Small intestine (tissue), 16 donors: ENCODE data around the gene GABRB2. TPM values are rescaled to one million over a fixed set of nuclear protein-coding genes. Genes with fewer than 3 reads are reported as not detected.
A peak's percentile ranks its signal among the peaks of the same experiment; 100 is the strongest.

Experiments used
- DNase-seq, 2 donors: peaks; one replicate each; pipeline versions ENCODE4 v3.0.0 to v3.0.0-alpha.2; 2013
- FAIRE-seq: peaks from 2 replicates; lab custom pipeline; 2012; peaks lifted over from hg19 to GRCh38; lab: Jason Lieb, UNC
- H3K27ac ChIP-seq, 3 donors: one replicate each; pipeline ENCODE4 v1.5.1; 2013; ENCODE audit warnings: low read length in 2 of 3, mild to moderate bottlenecking in 2 of 3, control low read depth in 1 of 3, inconsistent platforms in 1 of 3, low read depth in 1 of 3, moderate library complexity in 1 of 3
- H3K27me3 ChIP-seq, 3 donors: one replicate each; pipeline ENCODE4 v1.6.1; 2013; ENCODE audit warnings: low read length in 3 of 3, inconsistent platforms in 1 of 3; ENCODE audit not compliant: control insufficient read depth in 3 of 3, insufficient read depth in 3 of 3
- H3K36me3 ChIP-seq, 3 donors: one replicate each; pipeline ENCODE4 v1.6.1; 2013; ENCODE audit warnings: low read length in 3 of 3, inconsistent platforms in 1 of 3, low read depth in 1 of 3, mild to moderate bottlenecking in 1 of 3, moderate library complexity in 1 of 3; ENCODE audit not compliant: control insufficient read depth in 3 of 3, insufficient read depth in 2 of 3
- H3K4me1 ChIP-seq, 3 donors: one replicate each; pipeline ENCODE4 v1.6.1; 2013; ENCODE audit warnings: low read length in 2 of 3, inconsistent platforms in 1 of 3, low read depth in 1 of 3, mild to moderate bottlenecking in 1 of 3, moderate library complexity in 1 of 3; ENCODE audit not compliant: control insufficient read depth in 3 of 3, insufficient read depth in 2 of 3
- H3K4me3 ChIP-seq, 3 donors: one replicate each; pipeline ENCODE4 v1.5.1; 2013; ENCODE audit warnings: low read length in 3 of 3, control low read depth in 1 of 3, inconsistent platforms in 1 of 3, low read depth in 1 of 3, mild to moderate bottlenecking in 1 of 3, moderate library complexity in 1 of 3
- H3K9me3 ChIP-seq, 2 donors: one replicate each; pipeline ENCODE4 v1.6.1; 2013; ENCODE audit warnings: low read depth in 1 of 2, low read length in 1 of 2; ENCODE audit not compliant: control insufficient read depth in 2 of 2, insufficient read depth in 1 of 2
- WGBS, 3 donors: extraction: QIAGEN DNeasy Blood & Tissue Kit; methylation state at CpG; one replicate each; pipeline ENCODE4 v1.1.7; 2013; 5-methylcytosine and 5-hydroxymethylcytosine counted together
- long read RNA-seq, 10 donors: transcript quantifications; one replicate each; lab custom pipeline, GENCODE V29; 2026
- polyA plus RNA-seq, 4 donors: library from polyadenylated mRNA; stranded (reverse) in 3 of 4; unstranded in 1 of 4; fragments of 200-250 nt in 3 of 4; fragments of 120-200 nt in 1 of 4; gene quantifications; one replicate each; pipeline versions ENCODE4 v1.2.1 to v1.2.3, GENCODE V29; 2013
- donor health status: healthy with polysubstance abuse.
- donor health status: control.
- donor health status: control.
- donor health status: Bipolar disorder and iron deficiency.
- donor health status: healthy.

The GABRB2 gene
- polyA plus RNA-seq, result 1 to 10 TPM in 2 of 4 donors, under 1 TPM in 2; 0.22 to 3.9 (median 0.68) TPM
- long read RNA-seq, donor 1, partial matches to known transcripts, result 0 of 1 reads
- long read RNA-seq, donor 1, other reads (novel, unspliced or antisense), result 0 of 1 reads
- long read RNA-seq, donor 2, result 0 reads
- long read RNA-seq, donor 3, result 0 reads
- long read RNA-seq, donor 4, result 0 reads
- long read RNA-seq, donor 5, result 0 reads
- long read RNA-seq, donor 6, result 0 reads
- long read RNA-seq, donor 7, result 0 reads
- long read RNA-seq, donor 8, result 0 reads
- long read RNA-seq, donor 9, result 0 reads
- long read RNA-seq, donor 10, result 0 reads

DNA sequence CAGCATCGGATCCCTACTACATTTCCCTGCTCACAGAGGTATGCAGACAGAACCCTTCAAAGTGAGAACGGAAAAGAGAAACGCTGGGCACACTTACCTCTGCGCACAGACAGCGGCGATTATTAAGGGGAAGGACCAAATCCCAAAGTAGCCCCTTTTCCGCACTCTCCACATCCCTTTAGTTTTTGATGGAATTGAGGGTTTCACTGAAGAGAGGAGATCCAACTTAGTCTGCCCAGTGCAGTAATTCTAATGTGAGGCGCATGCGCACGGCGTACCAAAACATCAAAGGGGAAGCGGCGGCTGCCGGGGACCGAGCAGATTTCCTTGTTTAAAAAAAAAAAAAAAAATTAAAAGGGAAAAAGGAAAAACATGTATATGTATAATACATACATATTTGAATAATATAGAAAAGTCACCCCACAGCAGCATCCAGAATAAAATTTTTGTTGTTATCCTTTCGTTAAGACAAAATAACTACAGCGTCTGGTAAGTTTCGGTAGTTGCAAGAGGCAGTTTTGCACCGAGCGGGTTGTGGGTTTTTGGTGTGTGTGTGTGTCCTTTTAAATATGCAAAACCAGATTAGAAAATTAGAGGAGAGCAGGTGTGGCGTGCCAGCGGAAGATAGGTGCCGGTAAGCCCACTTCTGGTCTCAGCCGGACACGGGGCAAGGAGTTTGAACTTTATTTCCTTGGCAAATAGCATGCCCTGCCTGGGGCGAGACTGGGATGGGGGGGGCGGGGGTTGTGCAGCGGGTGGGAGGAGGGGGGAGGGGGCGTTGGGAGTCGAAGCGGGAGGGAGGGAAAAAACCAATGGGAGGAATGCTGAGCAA is at the start of gene GABRB2:
Gene GABRB2 (minus strand): TSS at position 256 of the 832 bp plus-strand sequence. CDS start 82 bp downstream, at position 174.
- H3K4me1 ChIP-seq, result peaks cover 0 to 13% (median 0%) of the 10 kb centered on the region in 3 donors
- H3K36me3 ChIP-seq, result no peaks in the 10 kb centered on the region
- WGBS, 3 donors, result 1 to 4% (median 1%) methylated on average over 29 to 31 of the region's 31 CpGs
- peak; percentile 67 to 81 for DNase-seq
- FAIRE-seq, result no peak
- peak within 1 kb of the TSS in 1 of 3 donors; percentile 67 for H3K27ac ChIP-seq
- no peaks in the 10 kb centered on the region for H3K9me3 ChIP-seq
- H3K27me3 ChIP-seq, result peaks cover 0 to 30% (median 28%) of the 10 kb centered on the region in 3 donors
- peak within 1 kb of the TSS in 2 of 3 donors; percentile 57 to 69 for H3K4me3 ChIP-seq

DNA sequence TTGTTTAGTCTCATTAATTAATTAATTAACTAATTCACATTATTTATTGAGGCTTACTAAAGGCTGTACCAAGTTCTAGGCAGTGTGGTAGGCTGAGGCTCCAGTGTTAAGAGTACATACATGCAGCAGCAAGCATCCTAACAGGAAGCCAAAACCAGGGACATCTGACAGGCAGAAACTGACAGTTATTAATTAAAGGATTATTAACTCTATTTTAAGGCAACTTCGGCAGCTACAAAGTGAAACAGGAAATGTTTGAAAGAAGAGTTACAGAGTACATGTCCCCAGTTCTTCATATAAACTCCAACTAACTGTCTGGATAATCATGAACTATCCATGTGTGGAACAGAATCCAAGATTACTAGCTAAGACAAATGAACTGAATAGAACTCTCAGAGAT is 39.3 kb upstream of the GABRB2 start:
- Histone ChIP-seq H3K27me3 (no peaks in the 10 kb centered on the region), H3K9me3 (no peaks in the 10 kb centered on the region), H3K27ac (no peak overlapping the region), H3K4me1 (no peaks in the 10 kb centered on the region), H3K4me3 (no peak overlapping the region), H3K36me3 (no peaks in the 10 kb centered on the region)
- DNase-seq (no peak), FAIRE-seq (no peak)
- 3 to 13% (median 6%) methylated on average over 1 of the region's 1 CpG for WGBS, 3 donors

DNA sequence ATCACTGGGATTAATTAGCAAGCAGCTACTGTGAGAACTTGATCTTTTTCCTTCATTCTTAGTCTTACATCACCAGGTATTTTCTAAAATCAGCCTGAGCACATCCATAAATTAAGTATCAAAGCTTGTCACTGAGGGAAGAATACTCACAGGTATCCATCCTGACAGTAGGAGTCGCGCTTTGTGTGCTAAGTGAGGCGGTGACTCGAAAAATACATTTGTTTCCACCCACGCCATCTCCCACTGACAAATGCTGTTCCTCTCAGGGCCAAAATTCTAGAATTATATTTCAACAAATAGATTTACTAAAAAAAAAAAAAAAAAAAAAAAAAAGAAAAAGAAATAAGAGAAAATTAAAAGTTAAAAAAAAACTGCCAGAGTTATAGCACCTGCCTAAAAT is 34.1 kb upstream of the GABRB2 start:
- no peaks in the 10 kb centered on the region for H3K4me1 ChIP-seq
- 90 to 94% (median 93%) methylated on average over 5 of the region's 5 CpGs for WGBS, 3 donors
- no peak overlapping the region for H3K4me3 ChIP-seq
- FAIRE-seq, result no peak
- H3K36me3 ChIP-seq, result no peaks in the 10 kb centered on the region
- DNase-seq, result no peak
- no peaks in the 10 kb centered on the region for H3K27me3 ChIP-seq
- no peaks in the 10 kb centered on the region for H3K9me3 ChIP-seq
- no peak overlapping the region for H3K27ac ChIP-seq

DNA sequence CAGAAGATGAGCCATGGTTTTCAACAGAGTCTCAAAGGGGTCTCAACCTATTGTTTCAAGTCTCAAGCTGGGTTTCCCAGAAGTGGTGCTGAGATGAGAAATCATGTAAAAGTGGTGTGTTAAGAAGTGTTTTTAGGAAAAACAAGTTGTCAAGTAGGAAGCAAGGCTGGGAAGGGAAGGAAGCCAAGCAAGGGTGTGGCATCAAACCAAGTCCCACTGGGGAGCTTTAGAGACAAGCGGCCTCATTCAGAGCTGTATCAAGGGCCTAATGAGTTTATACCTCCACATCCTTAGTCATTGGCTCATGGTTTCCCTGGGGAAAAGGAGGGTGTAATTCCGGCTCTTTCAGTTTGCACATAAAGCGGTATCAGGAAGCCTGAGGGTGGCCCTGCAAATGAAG is 26.4 kb upstream of the GABRB2 start:
- Histone ChIP-seq H3K36me3 (no peaks in the 10 kb centered on the region), H3K4me3 (no peak overlapping the region), H3K27ac (no peak overlapping the region), H3K4me1 (no peaks in the 10 kb centered on the region), H3K27me3 (no peaks in the 10 kb centered on the region), H3K9me3 (no peaks in the 10 kb centered on the region)
- 75 to 82% (median 79%) methylated on average over 3 of the region's 3 CpGs for WGBS, 3 donors
- DNase-seq, result no peak
- no peak for FAIRE-seq

DNA sequence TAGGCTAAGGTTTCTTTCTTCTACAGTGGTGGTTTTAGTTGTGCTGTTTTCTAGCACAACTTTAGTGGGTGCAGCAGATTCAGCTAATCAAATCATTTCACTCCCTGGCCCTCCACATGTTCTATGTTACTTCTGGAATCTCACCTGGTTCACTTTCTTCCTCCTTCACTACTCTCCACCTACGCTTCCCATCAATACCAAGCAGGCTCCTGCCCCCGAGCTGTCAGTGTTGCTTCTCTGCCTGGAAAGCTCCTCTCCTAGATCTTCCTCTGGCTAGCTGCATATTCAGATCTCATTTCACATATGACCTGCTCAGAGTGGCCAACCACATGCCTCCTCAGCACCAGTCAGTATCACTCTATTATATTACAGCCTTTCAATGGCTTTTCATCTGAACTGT is 19.6 kb upstream of the GABRB2 start:
- WGBS, 3 donors, result 69 to 92% (median 75%) methylated on average over 2 of the region's 2 CpGs
- Histone ChIP-seq H3K27me3 (no peaks in the 10 kb centered on the region), H3K9me3 (no peaks in the 10 kb centered on the region), H3K4me1 (no peaks in the 10 kb centered on the region), H3K4me3 (no peak overlapping the region), H3K36me3 (no peaks in the 10 kb centered on the region), H3K27ac (no peak overlapping the region)
- FAIRE-seq, result no peak
- no peak for DNase-seq

DNA sequence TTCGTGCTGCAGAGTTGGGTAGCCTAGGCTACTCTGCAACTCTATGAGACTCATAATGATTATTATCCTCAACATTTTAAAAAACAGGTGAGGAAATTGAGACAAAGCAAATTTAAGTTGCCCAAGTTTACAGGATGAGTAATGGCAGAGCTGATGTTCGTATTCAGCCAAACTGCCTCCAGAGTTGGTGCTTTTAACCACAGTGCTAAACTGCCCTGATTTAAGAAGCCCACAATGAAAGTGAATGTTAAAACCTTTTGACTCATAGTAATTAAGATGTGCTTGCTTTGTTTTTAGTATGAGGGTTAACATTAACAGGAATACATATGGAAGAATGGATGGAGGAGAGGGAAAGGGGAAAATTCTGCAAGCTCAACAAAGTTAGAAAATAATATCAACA is 15.9 kb upstream of the GABRB2 start:
- no peaks in the 10 kb centered on the region for H3K4me1 ChIP-seq
- H3K36me3 ChIP-seq, result no peaks in the 10 kb centered on the region
- DNase-seq (no peak), FAIRE-seq (no peak)
- WGBS, 3 donors, result 54 to 69% (median 55%) methylated on average over 2 of the region's 2 CpGs
- H3K9me3 ChIP-seq, result no peaks in the 10 kb centered on the region
- H3K4me3 ChIP-seq, result no peak overlapping the region
- no peak overlapping the region for H3K27ac ChIP-seq
- H3K27me3 ChIP-seq, result no peaks in the 10 kb centered on the region

DNA sequence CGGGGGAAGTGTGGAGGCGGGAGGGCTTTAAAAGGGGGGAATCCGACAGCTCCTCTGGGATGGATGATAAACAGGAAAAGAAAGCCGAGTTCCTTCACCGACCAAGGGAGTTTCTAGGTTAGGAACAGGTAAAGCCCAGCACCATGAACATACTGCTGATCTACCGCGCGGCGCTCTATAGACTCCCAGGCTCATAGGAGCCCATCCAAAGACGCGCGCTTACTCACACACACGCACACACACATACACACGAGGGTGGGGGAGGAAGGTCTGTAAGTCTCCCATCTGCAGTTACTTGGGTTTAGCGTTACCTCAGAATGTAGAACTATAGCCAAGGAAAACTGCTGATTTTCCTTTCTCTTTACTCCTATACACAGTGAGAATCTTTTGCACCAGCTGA is 2.6 kb upstream of the GABRB2 start:
- WGBS, 3 donors, result 1 to 8% (median 6%) methylated on average over 15 of the region's 15 CpGs
- Histone ChIP-seq H3K27ac (no peak overlapping the region), H3K4me3 (peak overlapping the region in 2 of 3 donors; percentile 57 to 69), H3K4me1 (peaks cover 0 to 13% (median 0%) of the 10 kb centered on the region in 3 donors), H3K36me3 (no peaks in the 10 kb centered on the region), H3K27me3 (peaks cover 0 to 30% (median 28%) of the 10 kb centered on the region in 3 donors), H3K9me3 (no peaks in the 10 kb centered on the region)
- FAIRE-seq (no peak), DNase-seq (peak; percentile 7 to 44)

DNA sequence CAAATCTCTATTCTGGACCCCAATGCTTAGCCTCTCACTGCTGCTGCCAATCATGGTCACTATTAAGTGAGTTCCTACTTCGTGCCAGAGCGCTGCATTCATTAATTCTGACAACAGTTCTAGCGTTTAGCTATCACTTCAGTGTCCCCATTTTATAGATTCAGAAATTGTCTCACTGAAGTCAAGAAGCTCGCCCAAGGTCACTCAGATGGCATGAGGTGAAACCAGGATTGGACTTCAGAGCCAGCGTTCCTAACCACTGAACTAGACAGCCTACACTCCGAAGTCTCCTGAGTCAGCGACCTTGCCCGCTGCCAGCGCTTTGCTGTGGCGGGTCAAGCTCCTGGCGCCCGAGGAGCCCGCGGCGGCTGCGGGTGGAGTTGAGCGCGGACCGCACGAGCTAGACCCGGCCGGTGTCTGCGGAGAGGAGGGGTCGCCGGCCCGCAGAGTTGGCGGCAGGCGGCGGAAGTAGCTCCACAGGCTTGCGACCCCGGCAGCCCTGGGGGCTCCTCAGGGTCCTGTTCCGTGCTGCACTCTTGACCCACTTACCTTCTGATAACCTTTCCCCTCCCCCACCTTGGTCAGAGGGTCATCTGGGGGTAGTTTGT is 2.1 kb upstream of the GABRB2 start:
- H3K27ac ChIP-seq, result no peak overlapping the region
- no peaks in the 10 kb centered on the region for H3K9me3 ChIP-seq
- peaks cover 0 to 30% (median 28%) of the 10 kb centered on the region in 3 donors for H3K27me3 ChIP-seq
- H3K36me3 ChIP-seq, result no peaks in the 10 kb centered on the region
- peak; percentile 45 to 51 for DNase-seq
- WGBS, 3 donors, result 2 to 6% (median 4%) methylated on average over 32 of the region's 32 CpGs
- FAIRE-seq, result no peak
- peak overlapping the region in 2 of 3 donors; percentile 57 to 69 for H3K4me3 ChIP-seq
- H3K4me1 ChIP-seq, result peaks cover 0 to 13% (median 0%) of the 10 kb centered on the region in 3 donors
